HCT116 (cell line): ENCODE results near the gene TCP11L1. TPM values are rescaled to one million over a fixed set of nuclear protein-coding genes. Genes with fewer than 3 reads are reported as not detected.

ENCODE experiments used
- ATAC-seq: fragments of 200-7000 bp; cut with Tn5 transposase; 2 replicates; pipeline ENCODE4 v1.9.1; 2020; ENCODE audit warnings: mild to moderate bottlenecking, moderate library complexity
- Bru-seq: library from RNA; stranded (reverse); fragments of 400-500 nt; gene quantifications from one replicate; lab custom pipeline; 2021; lab: Mats Ljungman, UMichigan
- BruChase-seq, 2 experiments: library from RNA; stranded (reverse); fragments of 400-500 nt; gene quantifications; one replicate each; lab custom pipeline; 2021; lab: Mats Ljungman, UMichigan
- BruUV-seq: library from RNA; stranded (reverse); fragments of 400-500 nt; replicated peaks from 2 replicates; lab custom pipeline; 2021; lab: Mats Ljungman, UMichigan
- CTCF ChIA-PET: fragments of 300-600 bp; sonication (Branson Sonifier 250); formaldehyde crosslinking; loops from one replicate; lab custom pipeline; 2021; ENCODE audit warnings: antibody characterized with exemption; lab: Charles Lee
- POLR2A ChIA-PET: fragments of 300-600, 350-600 bp; sonication (Branson Sonifier 250); formaldehyde crosslinking; loops from one replicate; lab custom pipeline; 2021; ENCODE audit warnings: antibody characterized with exemption; lab: Charles Lee
- RAD21 ChIA-PET, 2 experiments: fragments of 300-600 bp; sonication (Branson Sonifier 250); formaldehyde crosslinking; loops; one replicate each; lab custom pipeline; 2023; ENCODE audit warnings: low total read pairs in 2 of 2; ENCODE audit not compliant: uncharacterized antibody in 2 of 2, unreplicated experiment in 2 of 2, low non-redundant PET in 1 of 2; lab: Charles Lee
- DNase-seq: peaks from one replicate; pipeline ENCODE4 v3.0.0-alpha.2; 2010; ENCODE audit warnings: low read depth, low spot score
- H2AFZ ChIP-seq: fragments of 200-600 bp; shearing (Covaris generic), sonication (generic); 2 replicates; pipeline ENCODE4 v1.6.1; 2017; ENCODE audit warnings: low read depth, mixed run types, mixed read lengths, antibody characterized with exemption, low read length; ENCODE audit not compliant: poor library complexity, severe bottlenecking
- H3K27ac ChIP-seq: 2 replicates; pipeline ENCODE4 v1.5.1; 2012; ENCODE audit warnings: low read depth, low read length
- H3K27me3 ChIP-seq: fragments of 200-600 bp; sonication (generic); 2 replicates; pipeline ENCODE4 v1.6.1; 2016; ENCODE audit warnings: mixed run types, low read length, mixed read lengths; ENCODE audit not compliant: insufficient read depth
- H3K36me3 ChIP-seq, 2 experiments: fragments of 200-500 bp in 1 of 2; fragments of 200-600 bp in 1 of 2; sonication (Bioruptor generic) in 1 of 2; sonication (generic) in 1 of 2; 2 replicates each; pipeline versions ENCODE4 v1.5.1 to v1.6.1; 2014 to 2016; ENCODE audit warnings: low read length in 2 of 2, inconsistent platforms in 1 of 2, mixed read lengths in 1 of 2, mixed run types in 1 of 2; ENCODE audit not compliant: insufficient read depth in 2 of 2, control insufficient read depth in 1 of 2
- H3K4me1 ChIP-seq, 2 experiments: fragments of 200-600 bp in 1 of 2; sonication (generic) in 1 of 2; 2 replicates each; pipeline versions ENCODE4 v1.5.1 to v1.6.1; 2012 to 2017; ENCODE audit warnings: low read length in 2 of 2, inconsistent platforms in 1 of 2, mild to moderate bottlenecking in 1 of 2, mixed read lengths in 1 of 2, mixed run types in 1 of 2, moderate library complexity in 1 of 2; ENCODE audit not compliant: insufficient read depth in 2 of 2, control insufficient read depth in 1 of 2
- H3K4me2 ChIP-seq: fragments of 200-600 bp; sonication (generic); 2 replicates; pipeline ENCODE4 v1.6.1; 2017; ENCODE audit warnings: mixed run types, low read length, mixed read lengths
- H3K4me3 ChIP-seq, 2 experiments: fragments of 200-600 bp in 1 of 2; sonication (generic) in 1 of 2; replicated peaks in 1 of 2; 2 replicates each; pipeline ENCODE4 v1.5.1; 2011 to 2016; ENCODE audit warnings: low read length in 2 of 2, control low read depth in 1 of 2, low read depth in 1 of 2, mild to moderate bottlenecking in 1 of 2, mixed read lengths in 1 of 2, mixed run types in 1 of 2
- H3K79me2 ChIP-seq: fragments of 200-600 bp; sonication (generic); 2 replicates; pipeline ENCODE4 v1.6.1; 2017; ENCODE audit warnings: mild to moderate bottlenecking, mixed run types, low read length, moderate library complexity, mixed read lengths; ENCODE audit not compliant: insufficient read depth
- H3K9ac ChIP-seq: fragments of 200-600 bp; sonication (generic); 2 replicates; pipeline ENCODE4 v1.6.1; 2016; ENCODE audit warnings: low read length, mixed read lengths
- H3K9me2 ChIP-seq: fragments of 200-600 bp; sonication (generic), shearing (Covaris generic); 2 replicates; pipeline ENCODE4 v1.6.1; 2017; ENCODE audit warnings: mixed run types, mild to moderate bottlenecking, moderate library complexity; ENCODE audit not compliant: insufficient read depth
- H3K9me3 ChIP-seq, 2 experiments: fragments of 200-500 bp in 1 of 2; fragments of 200-600 bp in 1 of 2; sonication (Bioruptor generic) in 1 of 2; sonication (generic) in 1 of 2; 2 replicates each; pipeline ENCODE4 v1.6.1; 2014 to 2017; ENCODE audit warnings: low read length in 2 of 2, mixed read lengths in 2 of 2, inconsistent platforms in 1 of 2, low read depth in 1 of 2, mild to moderate bottlenecking in 1 of 2, mixed run types in 1 of 2, moderate library complexity in 1 of 2; ENCODE audit not compliant: control insufficient read depth in 1 of 2, insufficient read depth in 1 of 2
- H4K20me1 ChIP-seq: fragments of 200-600 bp; sonication (generic), shearing (Covaris generic); 2 replicates; pipeline ENCODE4 v1.6.1; 2017; ENCODE audit warnings: mixed run types, mild to moderate bottlenecking, moderate library complexity; ENCODE audit not compliant: insufficient read depth
- ATF3 ChIP-seq: IDR thresholded peaks from 2 replicates; pipeline ENCODE4 v1.6.1; 2012
- CBX3 ChIP-seq: IDR thresholded peaks from 2 replicates; pipeline ENCODE4 v1.6.1; 2012; ENCODE audit warnings: low read depth
- CEBPB ChIP-seq: IDR thresholded peaks from 2 replicates; pipeline ENCODE4 v1.6.1; 2012; ENCODE audit warnings: low read depth
- CTCF ChIP-seq, 3 experiments: fragments of 200-600 bp in 1 of 3; sonication (generic) in 1 of 3; IDR thresholded peaks in 2 of 3; conservative IDR thresholded peaks in 1 of 3; 2 replicates each; pipeline ENCODE4 v1.5.1; 2012 to 2017; ENCODE audit warnings: low read depth in 2 of 3, low read length in 2 of 3, antibody characterized with exemption in 1 of 3, borderline replicate concordance in 1 of 3, control low read depth in 1 of 3, mild to moderate bottlenecking in 1 of 3, mixed read lengths in 1 of 3, mixed run types in 1 of 3, moderate library complexity in 1 of 3; ENCODE audit not compliant: insufficient read depth in 1 of 3
- EGR1 ChIP-seq: IDR thresholded peaks from 2 replicates; pipeline ENCODE4 v1.6.1; 2012; ENCODE audit warnings: low read depth
- EZH2 ChIP-seq: fragments of 200-600 bp; sonication (generic); IDR thresholded peaks from 2 replicates; pipeline ENCODE4 v1.6.1; 2017; ENCODE audit warnings: antibody characterized with exemption, mixed run types
- EZH2phosphoT487 ChIP-seq: fragments of 200-600 bp; IDR thresholded peaks from 2 replicates; pipeline ENCODE4 v1.6.1; 2018; ENCODE audit warnings: antibody characterized with exemption, borderline replicate concordance
- FOSL1 ChIP-seq: IDR thresholded peaks from 2 replicates; pipeline ENCODE4 v1.6.1; 2012; ENCODE audit warnings: low read depth
- JUND ChIP-seq: IDR thresholded peaks from 2 replicates; pipeline ENCODE4 v1.6.1; 2012
- MAX ChIP-seq: IDR thresholded peaks from 2 replicates; pipeline ENCODE4 v1.6.1; 2012
- POLR2A ChIP-seq: IDR thresholded peaks from 2 replicates; pipeline ENCODE4 v1.7.0; 2011; ENCODE audit warnings: borderline replicate concordance; ENCODE audit not compliant: insufficient read depth, insufficient read length; ENCODE audit errors: extremely low read depth
- POLR2AphosphoS5 ChIP-seq: IDR thresholded peaks from 2 replicates; pipeline ENCODE4 v1.6.1; 2011; ENCODE audit warnings: mild to moderate bottlenecking, low read depth, low read length, moderate library complexity
- REST ChIP-seq: IDR thresholded peaks from 2 replicates; pipeline ENCODE4 v1.6.1; 2012; ENCODE audit warnings: low read depth
- SIN3A ChIP-seq: IDR thresholded peaks from 2 replicates; pipeline ENCODE4 v1.6.1; 2012; ENCODE audit warnings: low read depth
- SP1 ChIP-seq: IDR thresholded peaks from 2 replicates; pipeline ENCODE4 v1.6.1; 2012; ENCODE audit warnings: low read depth
- SRF ChIP-seq: IDR thresholded peaks from 2 replicates; pipeline ENCODE4 v1.6.1; 2012; ENCODE audit warnings: low read depth
- TCF7L2 ChIP-seq: IDR thresholded peaks from 2 replicates; pipeline ENCODE4 v1.7.0; 2011; ENCODE audit warnings: borderline replicate concordance, inconsistent platforms; ENCODE audit not compliant: insufficient read depth, insufficient read length; ENCODE audit errors: extremely low read depth
- YY1 ChIP-seq: IDR thresholded peaks from 2 replicates; pipeline ENCODE4 v1.6.1; 2011; ENCODE audit warnings: low read length, low read depth, moderate library complexity, mild to moderate bottlenecking; ENCODE audit not compliant: insufficient replicate concordance; ENCODE audit errors: extremely low read depth
- ZNF274 ChIP-seq: fragments of 200-500 bp; sonication (Bioruptor generic); IDR thresholded peaks from 2 replicates; pipeline ENCODE4 v1.6.1; 2014; ENCODE audit warnings: mild to moderate bottlenecking, low read depth, low read length, inconsistent platforms
- intact Hi-C: fragments of 100-400 bp; cut with micrococcal nuclease; formaldehyde crosslinking; loops from 2 replicates; pipeline ENCODE4 v1.10.0; 2022
- long read RNA-seq: library from polyadenylated mRNA; unstranded; transcript quantifications from one replicate; pipeline ENCODE4 v2.0.0, GENCODE V29; 2021; ENCODE audit not compliant: unreplicated experiment
- polyA plus RNA-seq: library from polyadenylated mRNA; unstranded; fragments of >200 nt; gene quantifications from 2 replicates; pipeline ENCODE4 v1.2.1, GENCODE V29; 2012; ENCODE audit warnings: missing spikeins
- total RNA-seq: library from RNA; stranded (reverse); gene quantifications from one replicate; pipeline ENCODE4 v1.2.1, GENCODE V29; 2021; ENCODE audit not compliant: unreplicated experiment

TCP11L1 gene
- total RNA-seq = 12.0 TPM
- 4.6 and 5.7 TPM in 2 replicates for polyA plus RNA-seq
- percentile 64 among the genes with signal in this experiment for Bru-seq, nascent RNA
- percentile 64 among the genes with signal in this experiment for BruChase-seq, experiment 1, labeled RNA remaining after a 6-hour chase
- BruChase-seq, experiment 2, labeled RNA remaining after a 2-hour chase = percentile 59 among the genes with signal in this experiment
- long read RNA-seq, transcript TCP11L1-201 (10 exons, 2,817 nt) = major isoform, 12 of 15 reads
- long read RNA-seq, partial matches to known transcripts = 0 of 15 reads
- long read RNA-seq, other reads (novel, unspliced or antisense) = 3 of 15 reads

- CTCF ChIA-PET = interaction anchor here (0.9 to 1.2 kb wide), 2 partner anchors 22 to 26 kb away, joined by 3 read pairs; no protein-coding TSS in a partner anchor
- no peaks in the 10 kb centered on the region for H3K27me3 ChIP-seq
- intact Hi-C loops = no loop called here
- DNase-seq = peak; percentile 78
- H3K4me2 ChIP-seq = peak within 1 kb of the TSS; percentile 87
- H3K4me3 ChIP-seq = peak within 1 kb of the TSS; percentile 75 to 77
- H3K27ac ChIP-seq = peak within 1 kb of the TSS; percentile 89
- POLR2A ChIA-PET = interaction anchor here (0.7 to 1.9 kb wide), 4 partner anchors 14 to 24 kb away, joined by 3 to 8 read pairs (median 4); partner anchors contain the start of gene DEPDC7
- RAD21 ChIA-PET = no interaction called here
- no TSS peak for BruUV-seq
- H3K9me3 ChIP-seq = no peaks in the 10 kb centered on the region
- H3K79me2 ChIP-seq = no peaks in the 10 kb centered on the region
- H2AFZ ChIP-seq = peak within 1 kb of the TSS; percentile 94
- peak within 1 kb of the TSS; percentile 74 for H3K9ac ChIP-seq
- H3K4me1 ChIP-seq = peaks cover 2 to 29% of the 10 kb centered on the region in 2 experiments; a peak in 2 of 4 replicates
- no peaks in the 10 kb centered on the region for H3K9me2 ChIP-seq
- no peaks in the 10 kb centered on the region for H4K20me1 ChIP-seq
- peak; percentile 84 for ATAC-seq
- no peaks in the 10 kb centered on the region for H3K36me3 ChIP-seq
- TF ChIP-seq EZH2phosphoT487 (no peak), CEBPB (no peak), CTCF (IDR thresholded peaks at IDR 0.05 in 2 of 3, conservative IDR thresholded peaks at IDR 0.05 in 1 of 3; ENCODE audit: borderline replicate concordance in 1 of 3, insufficient read depth in 1 of 3, low read depth in 2 of 3, low read length in 2 of 3) (no peak), JUND (no peak), ZNF274 (no peak), POLR2AphosphoS5 (peak; percentile 10; the same call in 1 of the 2 replicates), TCF7L2 (peak; percentile 30), SIN3A (peak; percentile 25; the same call in 1 of the 2 replicates), ATF3 (no peak), FOSL1 (no peak), EGR1 (peak; percentile 87), SP1 (no peak; the same call in 1 of the 2 replicates), MAX (peak; percentile 82), POLR2A (peak; percentile 23), YY1 (peak; percentile 96), SRF (no peak), CBX3 (no peak), REST (no peak), EZH2 (no peak)
Observed at GRCh38 chr11:33039274-33040032, at the start of gene TCP11L1. Gene TCP11L1 (plus strand): TSS chr11:33039572. CDS start chr11:33043774, 4,202 bp downstream.
